Neural cell (in vitro differentiated cells): ENCODE results near the gene GPR26.

Experiments used
- EZH2 ChIP-seq: fragments of 200-600, 300-800 bp; shearing (Covaris generic), sonication (generic); IDR thresholded peaks from 2 replicates; pipeline ENCODE4 v1.6.1; 2014; ENCODE audit warnings: antibody characterized with exemption, low read length, borderline replicate concordance, mild to moderate bottlenecking; ENCODE audit not compliant: insufficient read depth, poor library complexity, severe bottlenecking
- MXI1 ChIP-seq: fragments of 450-650 bp; conservative IDR thresholded peaks from 2 replicates; pipeline ENCODE4 v1.6.1; 2014; ENCODE audit warnings: antibody characterized with exemption, mild to moderate bottlenecking; ENCODE audit not compliant: poor library complexity, severe bottlenecking
- POLR2AphosphoS5 ChIP-seq: IDR thresholded peaks from 2 replicates; pipeline ENCODE4 v1.6.1; 2012
- TF ChIP-seq, protein P1 (sequence below): fragments of 450-650 bp; IDR thresholded peaks from 2 replicates; pipeline ENCODE4 v1.5.1; 2014; ENCODE audit warnings: antibody characterized with exemption, mild to moderate bottlenecking, moderate library complexity; ENCODE audit not compliant: poor library complexity, severe bottlenecking

DNA sequence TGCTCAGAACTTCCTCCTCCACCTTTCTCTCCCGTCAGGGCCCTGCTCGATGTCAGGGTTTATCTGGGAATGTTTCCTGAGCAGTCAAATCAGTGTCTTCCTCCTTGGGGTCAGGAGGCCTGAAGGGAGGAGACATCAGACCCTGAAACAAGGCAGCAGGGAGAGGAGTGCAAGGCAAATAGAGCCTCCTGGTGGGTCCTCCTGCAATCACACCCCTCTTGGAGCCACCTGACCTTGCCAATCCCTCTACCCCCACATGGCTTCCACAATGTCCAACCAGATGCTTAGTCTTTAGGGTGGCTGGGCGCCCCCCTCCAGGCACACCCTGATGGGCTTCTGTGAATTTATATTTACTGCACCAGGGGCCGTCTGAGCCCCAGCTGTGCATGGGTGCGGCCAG lies 12.2 kb downstream of the GPR26 start:
- TF ChIP-seq, protein P1, sequence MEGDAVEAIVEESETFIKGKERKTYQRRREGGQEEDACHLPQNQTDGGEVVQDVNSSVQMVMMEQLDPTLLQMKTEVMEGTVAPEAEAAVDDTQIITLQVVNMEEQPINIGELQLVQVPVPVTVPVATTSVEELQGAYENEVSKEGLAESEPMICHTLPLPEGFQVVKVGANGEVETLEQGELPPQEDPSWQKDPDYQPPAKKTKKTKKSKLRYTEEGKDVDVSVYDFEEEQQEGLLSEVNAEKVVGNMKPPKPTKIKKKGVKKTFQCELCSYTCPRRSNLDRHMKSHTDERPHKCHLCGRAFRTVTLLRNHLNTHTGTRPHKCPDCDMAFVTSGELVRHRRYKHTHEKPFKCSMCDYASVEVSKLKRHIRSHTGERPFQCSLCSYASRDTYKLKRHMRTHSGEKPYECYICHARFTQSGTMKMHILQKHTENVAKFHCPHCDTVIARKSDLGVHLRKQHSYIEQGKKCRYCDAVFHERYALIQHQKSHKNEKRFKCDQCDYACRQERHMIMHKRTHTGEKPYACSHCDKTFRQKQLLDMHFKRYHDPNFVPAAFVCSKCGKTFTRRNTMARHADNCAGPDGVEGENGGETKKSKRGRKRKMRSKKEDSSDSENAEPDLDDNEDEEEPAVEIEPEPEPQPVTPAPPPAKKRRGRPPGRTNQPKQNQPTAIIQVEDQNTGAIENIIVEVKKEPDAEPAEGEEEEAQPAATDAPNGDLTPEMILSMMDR, result no peak
- no peak for TF ChIP-seq EZH2
- TF ChIP-seq MXI1, result no peak
- TF ChIP-seq POLR2AphosphoS5, result no peak
